ENCODE measurements around the gene EXD3. TPM values are rescaled to one million over a fixed set of nuclear protein-coding genes. Genes with fewer than 3 reads are reported as not detected.

The EXD3 gene
- total and polyA plus RNA-seq, 2 experiments from 2014 or later = 32.3 to 72.1 TPM

DNA sequence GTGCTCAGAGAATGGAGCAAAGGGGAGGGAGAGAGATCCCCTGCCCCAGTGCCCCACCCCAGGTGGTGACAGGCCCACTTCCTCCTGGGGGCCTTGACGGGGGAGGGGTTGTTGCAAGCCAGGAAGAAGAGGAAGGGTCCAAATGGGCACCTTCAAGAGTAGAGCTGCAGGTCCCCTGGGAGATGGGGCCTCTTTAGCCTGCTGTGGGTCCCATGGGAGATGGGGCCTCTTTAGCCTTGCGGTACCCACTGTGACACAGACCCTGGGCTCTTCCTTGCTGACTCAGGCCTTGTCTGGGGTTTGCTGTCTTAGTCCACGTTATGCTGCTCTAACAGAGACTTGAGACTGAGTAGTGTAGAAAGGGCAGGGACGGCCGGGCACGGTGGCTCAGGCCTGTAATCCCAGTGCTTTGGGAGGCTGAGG lies 155.0 kb downstream of the EXD3 start:
- DNase-seq (ENCODE audit: low read depth in 1 of 2, low spot score in 1 of 2) = no peak
- H3K9me3 ChIP-seq (ENCODE audit: low read depth) = no peaks in the 10 kb centered on the region

DNA sequence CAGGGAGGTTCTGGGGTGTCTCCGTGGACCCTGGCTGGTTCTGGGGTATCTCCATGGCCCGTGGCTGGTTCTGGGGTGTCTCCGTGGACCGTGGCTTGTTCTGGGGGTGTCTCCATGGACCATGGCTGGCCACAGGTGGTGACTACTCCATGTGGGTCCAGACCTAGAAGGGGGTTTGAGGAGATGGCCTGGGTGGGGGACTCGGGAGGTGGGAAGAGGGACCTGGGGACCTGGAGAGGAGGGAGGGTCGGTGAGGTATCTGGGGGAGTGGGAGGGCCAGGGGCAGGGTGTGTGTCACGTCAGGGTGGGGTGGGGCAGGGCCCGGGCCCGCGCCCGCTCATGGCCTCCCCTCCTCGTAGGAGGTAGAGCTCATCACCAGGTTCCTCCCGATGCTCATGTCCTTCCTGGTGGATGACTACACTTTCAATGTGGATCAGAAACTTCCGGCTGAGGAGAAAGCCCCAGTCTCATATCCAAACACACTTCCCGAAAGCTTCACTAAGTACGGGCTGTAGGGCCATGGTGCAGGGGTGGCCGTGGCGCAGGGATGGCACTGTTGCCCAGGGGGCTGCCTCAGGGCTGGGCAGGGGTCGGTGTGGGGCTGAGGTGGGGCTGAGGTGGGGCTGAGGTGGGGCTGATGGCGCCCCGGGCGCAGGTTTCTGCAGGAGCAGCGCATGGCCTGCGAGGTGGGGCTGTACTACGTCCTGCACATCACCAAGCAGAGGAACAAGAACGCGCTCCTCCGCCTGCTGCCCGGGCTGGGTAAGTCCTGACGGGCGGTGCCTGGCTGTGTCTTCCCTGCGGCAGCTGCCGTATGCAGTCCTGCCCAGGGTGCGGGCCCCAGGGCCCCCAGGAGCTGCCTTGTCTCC lies 156.1 kb downstream of the EXD3 start:
- Histone ChIP-seq H3K27me3 (no peaks in the 10 kb centered on the region), H3K36me3 (peaks cover 14% of the 10 kb centered on the region), H3K4me3 (no peak overlapping the region), H3K4me1 (ENCODE audit: low read depth) (no peaks in the 10 kb centered on the region), H3K27ac (no peak overlapping the region), H3K9me3 (ENCODE audit: low read depth) (no peaks in the 10 kb centered on the region)
- no peak for DNase-seq (ENCODE audit: low read depth in 1 of 2, low spot score in 1 of 2)
- no peak for TF ChIP-seq CTCF (IDR thresholded peaks at IDR 0.05; ENCODE audit: low read depth, low read length)

More for the DNA sequence above, 155.0 kb downstream of the EXD3 start:
- Histone ChIP-seq H3K36me3 (peaks cover 17% of the 10 kb centered on the region), H3K27me3 (no peaks in the 10 kb centered on the region), H3K27ac (no peak overlapping the region), H3K4me1 (ENCODE audit: low read depth) (no peaks in the 10 kb centered on the region), H3K4me3 (no peak overlapping the region)
- no peak for TF ChIP-seq CTCF (IDR thresholded peaks at IDR 0.05; ENCODE audit: low read depth, low read length)

DNA sequence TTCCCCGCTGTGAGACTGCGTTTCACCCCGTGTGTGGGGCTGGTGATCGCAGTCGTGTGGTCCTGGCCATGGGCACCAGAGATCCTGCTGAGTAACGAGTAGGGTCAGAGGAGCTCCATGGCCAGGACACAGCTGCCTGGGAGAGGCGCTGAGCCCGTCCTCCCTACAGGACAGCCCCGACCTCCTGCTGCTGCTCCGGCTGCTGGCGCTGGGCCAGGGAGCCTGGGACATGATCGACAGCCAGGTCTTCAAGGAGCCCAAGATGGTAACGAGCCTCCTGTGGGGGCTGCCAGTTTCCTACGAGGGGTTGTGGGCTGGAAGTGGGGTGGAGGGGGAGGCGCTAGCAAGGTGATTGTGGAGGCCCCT lies 156.8 kb downstream of the EXD3 start:
- Histone ChIP-seq H3K27me3 (no peaks in the 10 kb centered on the region), H3K36me3 (peaks cover 14% of the 10 kb centered on the region), H3K9me3 (ENCODE audit: low read depth) (no peaks in the 10 kb centered on the region), H3K27ac (no peak overlapping the region), H3K4me1 (ENCODE audit: low read depth) (no peaks in the 10 kb centered on the region), H3K4me3 (no peak overlapping the region)
- TF ChIP-seq CTCF (IDR thresholded peaks at IDR 0.05; ENCODE audit: low read depth, low read length) = no peak
- no peak for DNase-seq (ENCODE audit: low read depth in 1 of 2, low spot score in 1 of 2)

- TF ChIP-seq CTCF (IDR thresholded peaks at IDR 0.05; ENCODE audit: low read depth, low read length) = no peak
- no peak for DNase-seq (ENCODE audit: low read depth in 1 of 2, low spot score in 1 of 2)
- no peak overlapping the region for H3K27ac ChIP-seq
These were observed 157.3 kb downstream of the EXD3 start for GRCh38 chr9:137265496-137266161.

DNA sequence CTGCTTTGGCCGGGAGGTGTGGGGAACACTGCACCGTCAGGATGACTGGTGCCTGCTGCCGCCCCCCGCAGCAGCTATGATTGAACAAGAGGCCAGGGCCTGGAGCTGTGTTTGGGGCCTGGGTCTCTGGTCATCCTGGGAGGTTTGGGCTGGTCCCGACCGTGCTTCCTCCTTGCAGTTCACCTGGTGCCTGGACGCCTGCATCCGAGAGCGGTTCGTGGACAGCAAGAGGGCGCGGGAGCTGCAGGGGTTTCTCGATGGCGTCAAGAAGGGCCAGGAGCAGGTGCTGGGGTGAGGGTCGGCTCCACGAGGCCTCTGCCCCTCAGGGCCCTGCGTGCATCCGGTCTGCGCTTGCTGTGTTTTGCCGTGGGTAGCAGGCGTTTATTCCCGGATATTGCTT lies 158.9 kb downstream of the EXD3 start:
- H3K9me3 ChIP-seq (ENCODE audit: low read depth) = no peaks in the 10 kb centered on the region
- TF ChIP-seq CTCF (IDR thresholded peaks at IDR 0.05; ENCODE audit: low read depth, low read length) = no peak
- peaks cover 14% of the 10 kb centered on the region for H3K36me3 ChIP-seq
- no peaks in the 10 kb centered on the region for H3K27me3 ChIP-seq
- no peaks in the 10 kb centered on the region for H3K4me1 ChIP-seq (ENCODE audit: low read depth)
- H3K4me3 ChIP-seq = no peak overlapping the region
- DNase-seq (ENCODE audit: low read depth in 1 of 2, low spot score in 1 of 2) = no peak
- H3K27ac ChIP-seq = no peak overlapping the region

More at GRCh38 chr9:137265496-137266161, 157.3 kb downstream of the EXD3 start:
- H3K27me3 ChIP-seq = no peaks in the 10 kb centered on the region
- no peaks in the 10 kb centered on the region for H3K9me3 ChIP-seq (ENCODE audit: low read depth)
- no peak overlapping the region for H3K4me3 ChIP-seq
- no peaks in the 10 kb centered on the region for H3K4me1 ChIP-seq (ENCODE audit: low read depth)
- H3K36me3 ChIP-seq = peaks cover 14% of the 10 kb centered on the region

Measured in cardiac muscle cell (in vitro differentiated cells and primary cell).